Common myeloid progenitor, CD34-positive (primary cell): ENCODE data around the gene TAS2R1.

Experiments used
- CTCF ChIA-PET: fragments of 350-600 bp; sonication (Branson Sonifier 250); formaldehyde crosslinking; loops from one replicate; lab custom pipeline; 2021; ENCODE audit warnings: antibody characterized with exemption; lab: Charles Lee
- POLR2A ChIA-PET: fragments of 350-600 bp; sonication (Branson Sonifier 250); formaldehyde crosslinking; loops from one replicate; lab custom pipeline; 2021; ENCODE audit warnings: antibody characterized with exemption; lab: Charles Lee
- DNase-seq, 3 donors: peaks; one replicate each; pipeline versions ENCODE4 v3.0.0 to v3.0.0-alpha.2; 2013
- H3K27ac ChIP-seq, 2 experiments: 1 replicate in 1 of 2; 2 replicates in 1 of 2; pipeline ENCODE4 v1.7.0; 2013; ENCODE audit warnings: inconsistent platforms in 2 of 2, low read length in 2 of 2, mild to moderate bottlenecking in 2 of 2, low read depth in 1 of 2, moderate library complexity in 1 of 2; ENCODE audit not compliant: severe bottlenecking in 2 of 2, insufficient read depth in 1 of 2, poor library complexity in 1 of 2
- H3K27me3 ChIP-seq, 5 experiments: replicated peaks in 2 of 5; 1 replicate in 3 of 5; 2 replicates in 2 of 5; pipeline versions ENCODE4 v1.6.1 to v1.7.0; 2013; ENCODE audit warnings: low read length in 4 of 5, mild to moderate bottlenecking in 2 of 5, moderate library complexity in 2 of 5, inconsistent platforms in 1 of 5; ENCODE audit not compliant: insufficient read depth in 5 of 5, control insufficient read depth in 4 of 5
- H3K36me3 ChIP-seq, 4 experiments: 1 replicate in 2 of 4; 2 replicates in 2 of 4; pipeline versions ENCODE4 v1.6.1 to v1.7.0; 2013; ENCODE audit warnings: low read length in 3 of 4, control low read depth in 1 of 4, mild to moderate bottlenecking in 1 of 4; ENCODE audit not compliant: control insufficient read depth in 4 of 4, insufficient read depth in 4 of 4
- H3K4me1 ChIP-seq, 4 experiments: 1 replicate in 3 of 4; 2 replicates in 1 of 4; pipeline versions ENCODE4 v1.6.1 to v1.7.1; 2013; ENCODE audit warnings: low read length in 3 of 4, mild to moderate bottlenecking in 3 of 4, control low read depth in 1 of 4, inconsistent platforms in 1 of 4, moderate library complexity in 1 of 4; ENCODE audit not compliant: control insufficient read depth in 4 of 4, insufficient read depth in 4 of 4; ENCODE audit errors: control extremely low read depth in 1 of 4
- H3K4me3 ChIP-seq, 7 experiments: 1 replicate in 4 of 7; 2 replicates in 3 of 7; pipeline versions ENCODE4 v1.5.1 to v1.7.0; 2013; ENCODE audit warnings: mild to moderate bottlenecking in 7 of 7, low read length in 6 of 7, moderate library complexity in 6 of 7, inconsistent platforms in 2 of 7, low read depth in 2 of 7, control low read depth in 1 of 7; ENCODE audit not compliant: insufficient read depth in 4 of 7, control insufficient read depth in 1 of 7; ENCODE audit errors: extremely low read depth in 1 of 7
- H3K9me3 ChIP-seq, 5 experiments: 1 replicate in 4 of 5; 2 replicates in 1 of 5; pipeline versions ENCODE4 v1.6.1 to v1.7.1; 2013; ENCODE audit warnings: low read length in 4 of 5, mild to moderate bottlenecking in 2 of 5, inconsistent platforms in 1 of 5, low read depth in 1 of 5, moderate library complexity in 1 of 5; ENCODE audit not compliant: control insufficient read depth in 4 of 5, insufficient read depth in 2 of 5; ENCODE audit errors: control extremely low read depth in 1 of 5
- WGBS: methylation state at CpG from one replicate; pipeline ENCODE4 v1.1.5; 2013; ENCODE audit not compliant: insufficient coverage; 5-methylcytosine and 5-hydroxymethylcytosine counted together

The TAS2R1 gene

GRCh38 chr5:9617221-9617620, 12.9 kb downstream of the TAS2R1 start:
- POLR2A ChIA-PET: no interaction called here
- CTCF ChIA-PET: no interaction called here
- H3K9me3 ChIP-seq: no peaks in the 10 kb centered on the region
- no peak for DNase-seq
- H3K4me3 ChIP-seq: no peak overlapping the region
- H3K4me1 ChIP-seq: no peaks in the 10 kb centered on the region
- no peak overlapping the region for H3K27ac ChIP-seq
- 20% methylated on average over 1 of the region's 3 CpGs for WGBS
- H3K27me3 ChIP-seq: no peaks in the 10 kb centered on the region
- no peaks in the 10 kb centered on the region for H3K36me3 ChIP-seq

GRCh38 chr5:9615331-9615730, 14.8 kb downstream of the TAS2R1 start:
- Histone ChIP-seq H3K27me3 (no peaks in the 10 kb centered on the region), H3K4me3 (no peak overlapping the region), H3K27ac (no peak overlapping the region), H3K9me3 (no peaks in the 10 kb centered on the region), H3K4me1 (no peaks in the 10 kb centered on the region), H3K36me3 (no peaks in the 10 kb centered on the region)
- WGBS: 42% methylated on average over 1 of the region's 3 CpGs
- ChIA-PET CTCF (no interaction called here), POLR2A (no interaction called here)
- no peak for DNase-seq

GRCh38 chr5:9613360-9613759, 16.8 kb downstream of the TAS2R1 start:
- H3K27ac ChIP-seq: no peak overlapping the region
- 100% methylated on average over 3 of the region's 3 CpGs for WGBS
- CTCF ChIA-PET: no interaction called here

GRCh38 chr5:9610969-9611368, 19.2 kb downstream of the TAS2R1 start:
- 94% methylated on average over 2 of the region's 2 CpGs for WGBS
- no peaks in the 10 kb centered on the region for H3K9me3 ChIP-seq
- H3K4me3 ChIP-seq: no peak overlapping the region
- POLR2A ChIA-PET: no interaction called here
- H3K27ac ChIP-seq: no peak overlapping the region
- no peaks in the 10 kb centered on the region for H3K4me1 ChIP-seq
- H3K36me3 ChIP-seq: no peaks in the 10 kb centered on the region
- no peaks in the 10 kb centered on the region for H3K27me3 ChIP-seq
- CTCF ChIA-PET: interaction anchor here (0.5 kb wide), 1 partner anchor 266 kb away, joined by 4 read pairs; no protein-coding TSS in a partner anchor
- no peak for DNase-seq

More at GRCh38 chr5:9613360-9613759, 16.8 kb downstream of the TAS2R1 start:
- H3K9me3 ChIP-seq: no peaks in the 10 kb centered on the region
- H3K27me3 ChIP-seq: no peaks in the 10 kb centered on the region
- H3K4me1 ChIP-seq: no peaks in the 10 kb centered on the region
- DNase-seq: no peak
- POLR2A ChIA-PET: no interaction called here
- no peaks in the 10 kb centered on the region for H3K36me3 ChIP-seq
- H3K4me3 ChIP-seq: no peak overlapping the region

- no peaks in the 10 kb centered on the region for H3K36me3 ChIP-seq
- no peaks in the 10 kb centered on the region for H3K27me3 ChIP-seq
- WGBS: no CpG with 5 or more reads among the region's 1 CpG
- H3K9me3 ChIP-seq: no peaks in the 10 kb centered on the region
- CTCF ChIA-PET: interaction anchor here (0.5 kb wide), 1 partner anchor 265 kb away, joined by 4 read pairs; no protein-coding TSS in a partner anchor
- H3K4me3 ChIP-seq: no peak overlapping the region
- no peaks in the 10 kb centered on the region for H3K4me1 ChIP-seq
- no peak overlapping the region for H3K27ac ChIP-seq
- POLR2A ChIA-PET: no interaction called here
- DNase-seq: no peak
Measured at GRCh38 chr5:9610364-9610763, 19.8 kb downstream of the TAS2R1 start.

- CTCF ChIA-PET: no interaction called here
- Histone ChIP-seq H3K27ac (no peak overlapping the region), H3K4me3 (no peak overlapping the region), H3K36me3 (no peaks in the 10 kb centered on the region), H3K27me3 (no peaks in the 10 kb centered on the region), H3K4me1 (no peaks in the 10 kb centered on the region), H3K9me3 (no peaks in the 10 kb centered on the region)
- POLR2A ChIA-PET: no interaction called here
- WGBS: no CpG with 5 or more reads among the region's 2 CpGs
- no peak for DNase-seq
Measured at GRCh38 chr5:9608093-9608492, 22.1 kb downstream of the TAS2R1 start.

- Histone ChIP-seq H3K4me1 (no peaks in the 10 kb centered on the region), H3K4me3 (no peak overlapping the region), H3K9me3 (no peaks in the 10 kb centered on the region), H3K27ac (no peak overlapping the region), H3K36me3 (no peaks in the 10 kb centered on the region), H3K27me3 (no peaks in the 10 kb centered on the region)
- POLR2A ChIA-PET: no interaction called here
- no peak for DNase-seq
- CTCF ChIA-PET: interaction anchor here (1.1 kb wide), 1 partner anchor 23 kb away, joined by 3 read pairs; no protein-coding TSS in a partner anchor
- WGBS: 91% methylated on average over 5 of the region's 6 CpGs
Measured at GRCh38 chr5:9605041-9605838, 24.9 kb downstream of the TAS2R1 start.
